K562 (cell line): Measurements from ENCODE around the gene EPHB3. TPM values are rescaled to one million over a fixed set of nuclear protein-coding genes. Genes with fewer than 3 reads are reported as not detected.

ENCODE experiments used
- ATAC-seq: fragments of 200-7000 bp; cut with Tn5 transposase; 3 replicates; pipeline ENCODE4 v1.9.1; 2020; ENCODE audit warnings: moderate library complexity
- BruUV-seq: library from RNA; stranded (reverse); fragments of 400-500 nt; replicated peaks from 2 replicates; lab custom pipeline; 2021; lab: Mats Ljungman, UMichigan
- CTCF ChIA-PET: fragments of 300-600 bp; formaldehyde crosslinking; extraction: SDS; loops from one replicate; lab custom pipeline; 2021; ENCODE audit warnings: low intra/inter-chr PET ratio; lab: Yijun Ruan, JAX
- POLR2A ChIA-PET: fragments of 300-600, 350-650 bp; sonication (Branson Sonifier 250); formaldehyde crosslinking; extraction: SDS; loops from one replicate; lab custom pipeline; 2021; ENCODE audit warnings: antibody characterized with exemption, inconsistent platforms; lab: Yijun Ruan, JAX
- DNase-seq, 4 experiments: peaks; one replicate each; pipeline versions ENCODE4 v3.0.0 to v3.0.0-alpha.2; 2011 to 2018; ENCODE audit warnings: low spot score in 3 of 4, mixed read lengths in 3 of 4; ENCODE audit errors: extremely low read depth in 1 of 4
- FAIRE-seq: peaks from 2 replicates; lab custom pipeline; 2011; peaks lifted over from hg19 to GRCh38; lab: Jason Lieb, UNC
- H2AFZ ChIP-seq: 2 replicates; pipeline ENCODE4 v1.6.0; 2011; ENCODE audit warnings: low read depth, low read length, control low read depth, inconsistent platforms
- H3K27ac ChIP-seq: fragments of 200-600 bp; 3 replicates; pipeline ENCODE4 v1.8.0; 2011; ENCODE audit warnings: low read depth, mild to moderate bottlenecking, control low read depth, inconsistent platforms, low read length, moderate library complexity, mixed read lengths; ENCODE audit errors: extremely low read depth
- H3K27me3 ChIP-seq, 2 experiments: fragments of 300-600 bp in 1 of 2; 2 replicates in 1 of 2; 3 replicates in 1 of 2; pipeline versions ENCODE4 v1.6.0 to v1.8.0; 2011; ENCODE audit warnings: inconsistent platforms in 2 of 2, low read length in 2 of 2, mild to moderate bottlenecking in 1 of 2, mixed read lengths in 1 of 2, moderate library complexity in 1 of 2; ENCODE audit not compliant: control insufficient read depth in 2 of 2, insufficient read depth in 2 of 2
- H3K36me3 ChIP-seq: fragments of 300-600 bp; 3 replicates; pipeline ENCODE4 v1.8.0; 2011; ENCODE audit warnings: mild to moderate bottlenecking, low read length, inconsistent platforms; ENCODE audit not compliant: control insufficient read depth, insufficient read depth
- H3K4me1 ChIP-seq, 2 experiments: fragments of 200-600 bp in 1 of 2; replicated peaks in 1 of 2; 2 replicates in 1 of 2; 3 replicates in 1 of 2; pipeline versions ENCODE4 v1.5.1 to v1.8.0; 2011; ENCODE audit warnings: inconsistent platforms in 2 of 2, low read length in 2 of 2, mild to moderate bottlenecking in 1 of 2, mixed read lengths in 1 of 2, moderate library complexity in 1 of 2; ENCODE audit not compliant: control insufficient read depth in 2 of 2, insufficient read depth in 2 of 2
- H3K4me2 ChIP-seq: 2 replicates; pipeline ENCODE4 v1.6.1; 2011; ENCODE audit warnings: low read length, control low read depth, inconsistent platforms, mixed read lengths; ENCODE audit not compliant: insufficient read depth
- H3K4me3 ChIP-seq: fragments of 200-600 bp; sonication (generic), shearing (Covaris generic); 2 replicates; pipeline ENCODE4 v1.5.1; 2016; ENCODE audit warnings: control low read depth, inconsistent platforms
- H3K79me2 ChIP-seq: fragments of 200-600 bp; 3 replicates; pipeline ENCODE4 v1.8.0; 2011; ENCODE audit warnings: low read length, inconsistent platforms; ENCODE audit not compliant: control insufficient read depth, insufficient read depth
- H3K9ac ChIP-seq, 2 experiments: 2 replicates each; pipeline versions ENCODE4 v1.6.0 to v1.6.1; 2011; ENCODE audit warnings: low read depth in 2 of 2, low read length in 2 of 2, control low read depth in 1 of 2, inconsistent platforms in 1 of 2, mild to moderate bottlenecking in 1 of 2, mixed read lengths in 1 of 2; ENCODE audit not compliant: insufficient read depth in 1 of 2
- H3K9me1 ChIP-seq: one replicate; pipeline ENCODE4 v1.6.0; 2011; ENCODE audit warnings: inconsistent platforms, mild to moderate bottlenecking, low read length, moderate library complexity; ENCODE audit not compliant: control insufficient read depth, insufficient read depth
- H3K9me3 ChIP-seq: replicated peaks from 2 replicates; pipeline ENCODE4 v1.5.1; 2011; ENCODE audit warnings: low read depth, low read length, inconsistent platforms; ENCODE audit not compliant: control insufficient read depth, insufficient read depth
- H4K20me1 ChIP-seq: replicated peaks from 2 replicates; pipeline ENCODE4 v1.6.1; 2011; ENCODE audit warnings: low read length, inconsistent platforms, mixed read lengths; ENCODE audit not compliant: control insufficient read depth, insufficient read depth
- CBFA2T2 ChIP-seq: fragments of 450-650 bp; conservative IDR thresholded peaks from 2 replicates; pipeline ENCODE4 v1.6.1; 2017; ENCODE audit warnings: mild to moderate bottlenecking
- CGGBP1 ChIP-seq: fragments of 250-450 bp; sonication (Bioruptor Pico); IDR thresholded peaks from 2 replicates; pipeline ENCODE4 v1.9.0; 2021; ENCODE audit warnings: mild to moderate bottlenecking
- HCFC1 ChIP-seq: IDR thresholded peaks from 2 replicates; pipeline ENCODE4 v1.6.1; 2012; ENCODE audit warnings: low read depth, low read length, improper control_type of control experiment
- HDGF ChIP-seq: fragments of 450-650 bp; IDR thresholded peaks from 2 replicates; pipeline ENCODE4 v1.6.1; 2016
- MBD1 ChIP-seq: fragments of 250-450 bp; sonication (Bioruptor Pico); IDR thresholded peaks from 2 replicates; pipeline ENCODE4 v1.8.0; 2022; ENCODE audit warnings: inconsistent platforms
- MTA1 ChIP-seq: fragments of 450-650 bp; IDR thresholded peaks from 2 replicates; pipeline ENCODE4 v1.6.1; 2017; ENCODE audit warnings: borderline replicate concordance
- NFE2 ChIP-seq: IDR thresholded peaks from 2 replicates; pipeline ENCODE4 v1.6.1; 2014; ENCODE audit warnings: antibody characterized with exemption, low read depth
- NFIX ChIP-seq: fragments of 250-450 bp; sonication (Bioruptor Pico); IDR thresholded peaks from 2 replicates; pipeline ENCODE4 v1.4.0; 2020; ENCODE audit warnings: low read depth, mild to moderate bottlenecking, moderate library complexity
- PHF8 ChIP-seq: fragments of 200-600 bp; sonication (generic); IDR thresholded peaks from 2 replicates; pipeline ENCODE4 v1.6.1; 2012; ENCODE audit warnings: mixed run types, mild to moderate bottlenecking, inconsistent platforms, low read length, moderate library complexity, borderline replicate concordance
- SAFB ChIP-seq: fragments of 200-400 bp; formaldehyde crosslinking; IDR thresholded peaks from 2 replicates; pipeline ENCODE4 v1.6.1; 2017; ENCODE audit warnings: low read depth, low read length, borderline replicate concordance
- SIN3A ChIP-seq, 2 experiments: fragments of 150-350 bp in 1 of 2; IDR thresholded peaks; 2 replicates each; pipeline ENCODE4 v1.6.1; 2011 to 2016; ENCODE audit warnings: borderline replicate concordance in 2 of 2, low read depth in 2 of 2, low read length in 2 of 2, mild to moderate bottlenecking in 2 of 2, moderate library complexity in 2 of 2; ENCODE audit not compliant: control insufficient read depth in 1 of 2
- TEAD4 ChIP-seq, 2 experiments: sonication (generic) in 1 of 2; formaldehyde crosslinking in 1 of 2; IDR thresholded peaks; 2 replicates each; pipeline versions ENCODE4 v1.6.1 to v1.8.0; 2012 to 2022; ENCODE audit warnings: borderline replicate concordance in 1 of 2, inconsistent platforms in 1 of 2, low read length in 1 of 2, mild to moderate bottlenecking in 1 of 2, missing genetic modification reagents in 1 of 2
- TSC22D4 ChIP-seq: fragments of 450-650 bp; IDR thresholded peaks from 2 replicates; pipeline ENCODE4 v1.6.1; 2016; ENCODE audit warnings: missing genetic modification characterization, missing biosample characterization, control low read depth
- ZBTB33 ChIP-seq: sonication (generic); formaldehyde crosslinking; IDR thresholded peaks from 2 replicates; pipeline ENCODE4 v1.8.1; 2023; ENCODE audit warnings: mild to moderate bottlenecking, missing genetic modification reagents
- ZNF121 ChIP-seq: sonication (generic); formaldehyde crosslinking; conservative IDR thresholded peaks from 2 replicates; pipeline ENCODE4 v1.8.0; 2022; ENCODE audit warnings: missing genetic modification reagents
- ZNF512 ChIP-seq: IDR thresholded peaks from 2 replicates; pipeline ENCODE4 v1.6.1; 2016; ENCODE audit warnings: missing genetic modification characterization, missing compliant biosample characterization
- ZNF584 ChIP-seq: fragments of 200-800 bp; sonication (Bioruptor generic); IDR thresholded peaks from 2 replicates; pipeline ENCODE4 v1.6.1; 2016; ENCODE audit warnings: low read depth, mild to moderate bottlenecking, missing genetic modification characterization, missing compliant biosample characterization
- ZNF668 ChIP-seq: fragments of 250-450 bp; sonication (Bioruptor Pico); IDR thresholded peaks from 2 replicates; pipeline ENCODE4 v1.8.0; 2022; ENCODE audit warnings: mild to moderate bottlenecking, inconsistent platforms
- WGBS: fragments of 100-300 bp; shearing (Covaris generic); methylation state at CpG from one replicate; pipeline ENCODE4 v1.1.6; 2016; ENCODE audit warnings: low coverage, mixed read lengths; ENCODE audit not compliant: insufficient coverage; ENCODE audit errors: missing lambda C conversion rate; 5-methylcytosine and 5-hydroxymethylcytosine counted together
- in situ Hi-C: fragments of 300-500 bp; cut with MboI; formaldehyde crosslinking; loops from 4 replicates; pipeline ENCODE4 v1.15.0; 2018; ENCODE audit warnings: inconsistent platforms, mixed read lengths
- intact Hi-C: fragments of 100-400 bp; cut with micrococcal nuclease; formaldehyde crosslinking; loops from 2 replicates; pipeline ENCODE4 v1.14.2; 2022
- polyA plus RNA-seq, 8 experiments: library from polyadenylated mRNA; depleted of rRNA in 4 of 8; stranded (reverse) in 5 of 8; unstranded in 3 of 8; fragments of >200 nt; fragmentation: Nextera tagmentation in 2 of 8; fragmentation: Illumina TruSeq in 1 of 8; extraction: Ambion mirVana in 2 of 8; extraction: Trizol in 1 of 8; gene quantifications; 2 replicates each; pipeline versions ENCODE4 v1.2.1 to v1.2.3, GENCODE V29; 2011 to 2014; ENCODE audit warnings: inconsistent platforms in 1 of 8, missing spikeins in 1 of 8
- total RNA-seq, 7 experiments: library from RNA; depleted of rRNA in 6 of 7; stranded (reverse); fragments of >200 nt in 6 of 7; fragmentation: Illumina TruSeq in 2 of 7; extraction: Trizol in 2 of 7; gene quantifications; 2 replicates each; pipeline versions ENCODE4 v1.2.1 to v1.2.3, GENCODE V29; 2011 to 2021; ENCODE audit warnings: low replicate concordance in 1 of 7

Gene EPHB3
- total and polyA plus RNA-seq, 9 of the 15 experiments (the other 6 are each of a cell fraction or from before 2014, with no cell fraction given) = not detected

GRCh38 chr3:184563561-184563925 lies 2.0 kb downstream of the EPHB3 start:
- DNase-seq (no peak), ATAC-seq (no peak), FAIRE-seq (no peak)
- Histone ChIP-seq H3K9ac (no peak overlapping the region), H3K9me1 (no peaks in the 10 kb centered on the region), H3K36me3 (no peaks in the 10 kb centered on the region), H3K79me2 (no peaks in the 10 kb centered on the region), H3K27me3 (peaks cover 26 to 79% of the 10 kb centered on the region in 2 experiments; a peak in 4 of 5 replicates), H3K4me2 (no peak overlapping the region), H3K9me3 (no peaks in the 10 kb centered on the region), H3K27ac (no peak overlapping the region), H3K4me1 (peaks cover 0 to 10% of the 10 kb centered on the region in 2 experiments; a peak in 2 of 5 replicates), H3K4me3 (no peak overlapping the region), H2AFZ (no peak overlapping the region), H4K20me1 (0 out of 2 replicates have a peak, but pooled peaks cover 8% of the 10 kb centered on the region)
- in situ Hi-C loops = no loop called here
- ChIA-PET CTCF (interaction anchor here (0.8 kb wide), 1 partner anchor 214 kb away, joined by 3 read pairs; no protein-coding TSS in a partner anchor), POLR2A (no interaction called here)
- 2% methylated on average over 11 of the region's 11 CpGs for WGBS
- intact Hi-C loops = no loop called here
- no TSS peak for BruUV-seq
- TF ChIP-seq ZNF121 (CRISPR knock-in tag) (no peak), NFE2 (no peak), NFIX (CRISPR knock-in tag) (no peak), MBD1 (CRISPR knock-in tag) (no peak), TEAD4 (IDR thresholded peaks at IDR 0.05; ENCODE audit: low read length) (no peak), TEAD4 (CRISPR knock-in tag; IDR thresholded peaks at IDR 0.05; ENCODE audit: borderline replicate concordance) (no peak), ZNF512 (no peak), ZNF668 (CRISPR knock-in tag) (no peak), MTA1 (no peak), CBFA2T2 (no peak), CGGBP1 (CRISPR knock-in tag) (no peak), TSC22D4 (no peak), HCFC1 (no peak), ZBTB33 (CRISPR knock-in tag) (no peak), SAFB (no peak), HDGF (no peak), ZNF584 (CRISPR knock-in tag) (no peak), PHF8 (no peak), SIN3A (IDR thresholded peaks at IDR 0.05; ENCODE audit: borderline replicate concordance in 2 of 2, control insufficient read depth in 1 of 2, low read depth in 2 of 2, low read length in 2 of 2) (no peak)
